ENCODE measurements around the gene ARL10.

The ARL10 gene

GRCh38 chr5:176412517-176413254 is 47.4 kb downstream of the ARL10 start:
- no peak for DNase-seq (ENCODE audit: low spot score)

GRCh38 chr5:176413255-176413565 is 47.9 kb downstream of the ARL10 start:
- peak; percentile 64 for DNase-seq (ENCODE audit: low spot score)

- DNase-seq (ENCODE audit: low spot score), result peak; percentile 4
These were observed 48.5 kb downstream of the ARL10 start for GRCh38 chr5:176413709-176414191.

GRCh38 chr5:176414704-176415103 is 49.4 kb downstream of the ARL10 start:
- peak; percentile 3 for DNase-seq (ENCODE audit: low spot score)

GRCh38 chr5:176415240-176415951 is 50.1 kb downstream of the ARL10 start:
- DNase-seq (ENCODE audit: low spot score), result no peak

- peak; percentile 98 for DNase-seq (ENCODE audit: low spot score)
These were observed 51.0 kb downstream of the ARL10 start, which contains the start of gene CLTB for GRCh38 chr5:176415952-176416924. CLTB (minus strand) TSS chr5:176416539; CDS start chr5:176416363, 176 bp downstream.

- DNase-seq (ENCODE audit: low spot score), result no peak
These were observed 51.7 kb downstream of the ARL10 start for GRCh38 chr5:176416965-176417364.

- DNase-seq (ENCODE audit: low spot score), result no peak
These were observed 53.0 kb downstream of the ARL10 start for GRCh38 chr5:176418251-176418650.

GRCh38 chr5:176420086-176420485 is 54.8 kb downstream of the ARL10 start:
- no peak for DNase-seq (ENCODE audit: low spot score)

GRCh38 chr5:176420972-176421544 is 55.8 kb downstream of the ARL10 start:
- no peak for DNase-seq (ENCODE audit: low spot score)

- DNase-seq (ENCODE audit: low spot score), result no peak
These were observed 58.9 kb downstream of the ARL10 start for GRCh38 chr5:176424181-176424580.

GRCh38 chr5:176425138-176425537 is 59.9 kb downstream of the ARL10 start:
- DNase-seq (ENCODE audit: low spot score), result no peak

- DNase-seq (ENCODE audit: low spot score), result no peak
These were observed 60.5 kb downstream of the ARL10 start for GRCh38 chr5:176425791-176426190.

GRCh38 chr5:176426876-176427275 is 61.6 kb downstream of the ARL10 start:
- no peak for DNase-seq (ENCODE audit: low spot score)

- DNase-seq (ENCODE audit: low spot score), result no peak
These were observed 62.7 kb downstream of the ARL10 start for GRCh38 chr5:176427971-176428370.

GRCh38 chr5:176429972-176430371 is 64.7 kb downstream of the ARL10 start:
- no peak for DNase-seq (ENCODE audit: low spot score)
